Neuronal stem cell (in vitro differentiated cells): ENCODE results near the gene PCBD1.
A peak's percentile ranks its signal among the peaks of the same experiment; 100 is the strongest.

ENCODE experiments used
- DNase-seq: peaks from one replicate; pipeline ENCODE4 v3.0.0-alpha.2; 2013; ENCODE audit warnings: low spot score
- H2AFZ ChIP-seq: one replicate; pipeline ENCODE4 v1.6.1; 2013; ENCODE audit warnings: mild to moderate bottlenecking, low read length, inconsistent platforms
- H2AK5ac ChIP-seq: 2 replicates; pipeline ENCODE4 v1.6.1; 2013; ENCODE audit warnings: low read depth, mild to moderate bottlenecking, inconsistent platforms, low read length, moderate library complexity, mixed read lengths
- H2BK120ac ChIP-seq: 2 replicates; pipeline ENCODE4 v1.6.1; 2013; ENCODE audit warnings: low read depth, mild to moderate bottlenecking, inconsistent platforms, low read length, moderate library complexity, mixed read lengths
- H2BK12ac ChIP-seq: one replicate; pipeline ENCODE4 v1.6.1; 2013; ENCODE audit warnings: low read length, inconsistent platforms
- H2BK15ac ChIP-seq: 2 replicates; pipeline ENCODE4 v1.6.1; 2013; ENCODE audit warnings: mild to moderate bottlenecking, low read length, inconsistent platforms, mixed read lengths
- H2BK5ac ChIP-seq: one replicate; pipeline ENCODE4 v1.6.1; 2013; ENCODE audit warnings: inconsistent platforms, mild to moderate bottlenecking, low read length, moderate library complexity
- H3K14ac ChIP-seq: one replicate; pipeline ENCODE4 v1.6.1; 2013; ENCODE audit warnings: low read length, inconsistent platforms
- H3K18ac ChIP-seq: 2 replicates; pipeline ENCODE4 v1.6.1; 2013; ENCODE audit warnings: low read length, inconsistent platforms
- H3K23ac ChIP-seq: 2 replicates; pipeline ENCODE4 v1.6.1; 2013; ENCODE audit warnings: low read depth, mild to moderate bottlenecking, mixed read lengths, low read length, inconsistent platforms; ENCODE audit not compliant: poor library complexity
- H3K27ac ChIP-seq: replicated peaks from 3 replicates; pipeline ENCODE4 v1.5.1; 2013; ENCODE audit warnings: low read length, inconsistent platforms
- H3K27me3 ChIP-seq, 3 experiments: 2 replicates each; pipeline ENCODE4 v1.6.1; 2013; ENCODE audit warnings: low read length in 3 of 3, mild to moderate bottlenecking in 2 of 3, inconsistent platforms in 1 of 3, low read depth in 1 of 3, mixed read lengths in 1 of 3, moderate library complexity in 1 of 3; ENCODE audit not compliant: control insufficient read depth in 3 of 3, insufficient read depth in 3 of 3
- H3K36me3 ChIP-seq, 2 donors: replicated peaks in 1 of 2; 2 replicates each; pipeline ENCODE4 v1.6.1; 2013; ENCODE audit warnings: low read length in 2 of 2; ENCODE audit not compliant: control insufficient read depth in 2 of 2, insufficient read depth in 2 of 2
- H3K4ac ChIP-seq: 2 replicates; pipeline ENCODE4 v1.6.1; 2013; ENCODE audit warnings: inconsistent platforms, mild to moderate bottlenecking, low read length, moderate library complexity
- H3K4me1 ChIP-seq, 2 donors: 1 replicate in 1 of 2; 2 replicates in 1 of 2; pipeline ENCODE4 v1.6.1; 2013; ENCODE audit warnings: low read length in 2 of 2, low read depth in 1 of 2; ENCODE audit not compliant: control insufficient read depth in 2 of 2, insufficient read depth in 1 of 2
- H3K4me2 ChIP-seq: one replicate; pipeline ENCODE4 v1.6.1; 2013; ENCODE audit warnings: mild to moderate bottlenecking, low read length, inconsistent platforms; ENCODE audit not compliant: insufficient read depth, poor library complexity, severe bottlenecking
- H3K4me3 ChIP-seq, 2 donors: 2 replicates each; pipeline ENCODE4 v1.5.1; 2013; ENCODE audit warnings: low read length in 2 of 2, mild to moderate bottlenecking in 2 of 2, inconsistent platforms in 1 of 2, moderate library complexity in 1 of 2
- H3K79me1 ChIP-seq: one replicate; pipeline ENCODE4 v1.6.1; 2013; ENCODE audit warnings: low read depth, mild to moderate bottlenecking, inconsistent platforms, low read length, moderate library complexity
- H3K9ac ChIP-seq: one replicate; pipeline ENCODE4 v1.6.1; 2013; ENCODE audit warnings: mild to moderate bottlenecking, low read depth, low read length, inconsistent platforms; ENCODE audit not compliant: poor library complexity
- H3K9me3 ChIP-seq, 2 donors: replicated peaks in 1 of 2; 2 replicates each; pipeline versions ENCODE3 to v1.6.1; 2013; ENCODE audit warnings: low read length in 2 of 2, mild to moderate bottlenecking in 2 of 2, inconsistent platforms in 1 of 2, low read depth in 1 of 2, mixed read lengths in 1 of 2, moderate library complexity in 1 of 2; ENCODE audit not compliant: control insufficient read depth in 2 of 2, insufficient read depth in 1 of 2
- H4K8ac ChIP-seq: one replicate; pipeline ENCODE4 v1.6.1; 2013; ENCODE audit warnings: low read depth, mild to moderate bottlenecking, inconsistent platforms, low read length, moderate library complexity
- H4K91ac ChIP-seq: one replicate; pipeline ENCODE4 v1.6.1; 2013; ENCODE audit warnings: low read length, low read depth, mild to moderate bottlenecking, inconsistent platforms; ENCODE audit not compliant: poor library complexity
- WGBS, 2 donors: extraction: QIAGEN DNeasy Blood & Tissue Kit; methylation state at CpG; one replicate each; pipeline ENCODE4 v1.1.7; 2013; ENCODE audit warnings: missing lambda C conversion rate in 2 of 2, mixed read lengths in 1 of 2; ENCODE audit not compliant: insufficient read length in 2 of 2, insufficient replicate concordance in 1 of 2; ENCODE audit errors: extremely low coverage in 2 of 2; 5-methylcytosine and 5-hydroxymethylcytosine counted together

The PCBD1 gene

DNA sequence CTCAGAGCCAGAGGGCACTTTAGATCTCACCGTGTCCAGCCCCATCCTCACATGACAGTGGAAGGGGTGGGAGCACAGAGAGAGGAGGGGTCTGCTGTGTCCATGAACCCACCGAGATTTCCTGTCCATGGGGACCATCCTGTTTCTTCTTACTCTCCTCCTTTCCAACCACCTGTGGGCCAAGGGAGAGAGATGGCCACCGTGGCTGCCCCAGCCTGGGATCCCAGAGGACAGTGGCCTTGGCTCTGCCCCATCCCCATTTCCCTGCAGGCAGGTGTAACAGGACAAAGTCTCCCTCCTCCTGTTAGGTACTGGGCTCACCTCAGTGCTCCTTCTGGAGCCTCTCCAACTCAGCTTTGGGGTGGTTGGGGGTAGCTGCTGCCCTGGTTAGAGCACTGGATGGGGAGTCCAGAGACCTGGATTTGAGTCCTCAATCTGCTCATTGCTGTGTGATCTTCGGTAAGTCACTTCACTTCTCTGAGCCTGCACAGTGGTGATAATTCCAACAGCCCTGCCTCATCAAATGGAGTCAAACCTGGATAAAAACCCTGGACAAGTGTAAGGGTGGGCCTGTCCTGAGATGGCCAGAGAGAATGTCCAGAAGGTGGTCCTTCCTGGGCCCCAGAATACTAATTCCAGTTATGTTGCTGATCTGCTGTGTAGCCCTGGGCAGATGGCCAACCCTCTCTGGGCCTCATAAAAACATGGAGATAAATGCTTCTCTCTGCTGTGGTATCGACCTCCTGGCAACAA, 17.8 kb upstream of the PCBD1 start:
- Histone ChIP-seq H2BK5ac (no peak overlapping the region), H3K4me1 (peaks cover 0 to 4% of the 10 kb centered on the region in 2 donors), H2AK5ac (no peak overlapping the region), H3K27me3 (peaks cover 0 to 35% (median 0%) of the 10 kb centered on the region in 3 experiments), H3K9me3 (no peaks in the 10 kb centered on the region), H3K4ac (no peak overlapping the region), H2BK12ac (no peak overlapping the region), H3K79me1 (no peaks in the 10 kb centered on the region), H4K8ac (no peak overlapping the region), H3K23ac (no peak overlapping the region), H4K91ac (no peak overlapping the region), H3K36me3 (no peaks in the 10 kb centered on the region), H3K4me3 (no peak overlapping the region), H3K9ac (no peak overlapping the region), H2AFZ (no peak overlapping the region), H3K14ac (no peak overlapping the region), H3K4me2 (no peak overlapping the region), H3K18ac (no peak overlapping the region), H2BK15ac (no peak overlapping the region), H2BK120ac (no peak overlapping the region), H3K27ac (no peak overlapping the region)
- no CpG with 5 or more reads among the region's 5 CpGs for WGBS, 2 donors
- no peak for DNase-seq

DNA sequence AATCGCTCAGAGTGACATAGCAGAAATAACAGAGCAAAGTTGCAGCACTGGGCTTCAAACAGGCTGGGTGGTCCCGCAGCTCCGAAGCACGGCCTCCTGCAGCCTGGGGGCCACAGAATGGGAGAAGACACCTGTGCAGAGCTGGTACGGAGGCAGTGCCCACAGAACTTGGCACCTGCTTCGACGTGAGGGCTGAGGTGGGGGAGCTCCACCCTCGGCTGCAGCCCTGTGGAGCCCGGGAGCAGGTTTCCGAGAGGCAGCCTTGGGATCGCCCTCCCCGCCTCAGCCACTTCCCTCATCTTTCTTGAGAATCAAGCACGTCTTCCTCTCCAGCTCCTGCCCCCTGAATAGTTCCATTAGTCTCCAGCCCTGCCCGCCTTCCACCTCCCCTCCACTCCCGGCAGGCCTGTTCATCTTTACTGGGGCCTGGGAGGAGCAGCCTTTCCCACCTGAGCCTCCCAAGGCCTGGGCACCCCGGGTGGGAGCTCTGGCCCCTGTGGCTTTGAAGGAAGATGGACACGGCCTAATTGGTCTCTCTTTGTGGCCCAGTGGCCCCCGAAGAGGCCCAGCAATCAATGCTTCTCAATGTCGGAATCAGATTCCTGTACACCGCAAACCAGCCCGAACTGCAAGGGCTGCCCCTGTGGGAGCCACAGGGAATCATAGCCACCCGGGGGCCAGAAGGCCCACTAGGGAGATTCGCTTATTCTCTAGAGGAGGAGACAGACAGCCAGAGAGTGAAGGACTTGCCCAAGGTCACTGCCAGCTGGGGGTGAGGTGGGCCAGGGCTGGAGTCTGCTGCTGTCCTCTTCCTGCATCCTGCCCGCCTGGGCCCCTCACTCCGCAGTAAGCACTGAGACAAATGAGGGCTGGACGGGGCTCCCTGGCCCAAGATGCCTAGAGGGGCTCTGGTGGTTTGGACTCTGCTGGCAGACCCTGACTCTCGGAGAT, 17.0 kb upstream of the PCBD1 start:
- Histone ChIP-seq H3K4me1 (peaks cover 0 to 4% of the 10 kb centered on the region in 2 donors), H3K9ac (no peak overlapping the region), H3K4me2 (no peak overlapping the region), H3K4me3 (no peak overlapping the region), H4K91ac (no peak overlapping the region), H2BK5ac (no peak overlapping the region), H2BK15ac (no peak overlapping the region), H3K79me1 (no peaks in the 10 kb centered on the region), H3K27me3 (peaks cover 0 to 44% (median 0%) of the 10 kb centered on the region in 3 experiments), H3K23ac (no peak overlapping the region), H3K14ac (no peak overlapping the region), H3K27ac (no peak overlapping the region), H3K18ac (peak overlapping the region; percentile 11), H4K8ac (no peak overlapping the region), H3K36me3 (no peaks in the 10 kb centered on the region), H2AFZ (no peak overlapping the region), H2AK5ac (no peak overlapping the region), H3K9me3 (no peaks in the 10 kb centered on the region), H2BK12ac (no peak overlapping the region), H3K4ac (no peak overlapping the region), H2BK120ac (no peak overlapping the region)
- no peak for DNase-seq
- WGBS, 2 donors = no CpG with 5 or more reads among the region's 27 CpGs

DNA sequence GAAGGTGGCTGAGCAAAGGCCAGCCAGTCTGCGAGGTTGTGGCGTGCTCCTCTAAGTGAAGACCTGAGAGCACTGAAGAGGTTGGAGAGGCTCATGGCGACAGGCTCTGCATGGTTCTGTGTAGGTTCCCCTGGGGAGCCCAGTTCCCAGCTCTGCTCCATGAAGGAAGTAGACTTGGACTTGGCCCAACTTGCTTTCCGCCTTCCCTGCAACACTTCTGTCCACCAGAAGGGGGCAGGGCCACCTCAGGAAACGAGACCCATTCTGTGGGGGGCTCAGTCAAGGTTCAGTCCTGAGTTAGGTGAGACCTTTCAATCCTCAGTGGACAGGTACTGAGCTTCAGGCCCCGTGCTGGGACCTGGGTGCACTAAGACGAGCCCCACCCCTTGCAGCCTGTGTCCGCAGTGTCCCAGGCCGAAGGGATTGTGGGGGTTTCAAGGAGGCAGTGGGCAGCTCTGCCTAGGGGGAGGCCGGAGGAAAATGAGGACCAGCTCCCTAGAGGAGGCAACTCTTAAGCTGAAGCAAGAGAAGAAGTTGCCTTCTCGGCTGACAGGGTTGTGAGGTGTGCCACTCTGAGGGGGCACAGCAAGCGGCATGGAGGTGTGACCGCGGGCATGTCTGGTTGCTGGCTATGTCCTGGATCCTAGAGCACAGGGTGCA, 15.0 kb upstream of the PCBD1 start:
- no peak overlapping the region for H3K27ac ChIP-seq
- DNase-seq = peak; percentile 49

More for the DNA sequence above, 15.0 kb upstream of the PCBD1 start:
- Histone ChIP-seq H3K36me3 (no peaks in the 10 kb centered on the region), H3K4me1 (peaks cover 0 to 4% of the 10 kb centered on the region in 2 donors), H2BK120ac (no peak overlapping the region), H3K18ac (no peak overlapping the region), H2BK15ac (no peak overlapping the region), H2BK12ac (no peak overlapping the region), H3K4ac (no peak overlapping the region), H3K4me2 (no peak overlapping the region), H3K23ac (no peak overlapping the region), H3K79me1 (no peaks in the 10 kb centered on the region), H3K9ac (no peak overlapping the region), H2AK5ac (no peak overlapping the region), H3K27me3 (peaks cover 0 to 63% (median 0%) of the 10 kb centered on the region in 3 experiments), H2BK5ac (no peak overlapping the region), H4K91ac (no peak overlapping the region), H4K8ac (no peak overlapping the region), H3K4me3 (peak overlapping the region in 1 of 2 donors; percentile 32), H3K9me3 (no peaks in the 10 kb centered on the region), H3K14ac (no peak overlapping the region), H2AFZ (no peak overlapping the region)
- no CpG with 5 or more reads among the region's 14 CpGs for WGBS, 2 donors
